NCI-H1436 treated with DMSO at 0.1 percent for 48 hours (cell line): Measurements from ENCODE around the gene SLC6A6.
"Not testable (repeated sequence)": the region's sequence is repeated elsewhere in the genome, so short reads cannot be mapped to it uniquely, and the experiment has no call there.

Source experiments
- DNase-seq: peaks from one replicate; lab custom pipeline; 2025; lab: John Stamatoyannopoulos, UW

The SLC6A6 gene

DNA sequence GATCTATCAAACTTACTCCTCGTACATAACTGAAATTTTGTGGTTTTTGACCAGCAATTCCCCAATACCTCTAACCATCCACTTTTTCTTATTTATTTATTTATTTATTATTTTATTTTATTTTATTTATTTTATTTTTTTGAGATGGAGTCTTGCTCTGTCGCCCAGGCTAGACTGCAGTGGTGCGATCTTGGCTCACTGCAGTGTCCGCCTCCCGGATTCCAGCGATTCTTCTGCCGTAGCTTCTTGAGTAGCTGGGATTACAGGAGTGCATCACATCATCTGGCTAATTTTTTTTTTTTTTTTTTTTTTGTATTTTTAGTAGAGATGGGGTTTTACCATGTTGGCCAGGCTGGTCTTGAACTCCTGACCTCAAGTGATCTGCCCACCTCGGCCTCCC, 35.3 kb downstream of the SLC6A6 start:
- DNase-seq: not testable (repeated sequence)

DNA sequence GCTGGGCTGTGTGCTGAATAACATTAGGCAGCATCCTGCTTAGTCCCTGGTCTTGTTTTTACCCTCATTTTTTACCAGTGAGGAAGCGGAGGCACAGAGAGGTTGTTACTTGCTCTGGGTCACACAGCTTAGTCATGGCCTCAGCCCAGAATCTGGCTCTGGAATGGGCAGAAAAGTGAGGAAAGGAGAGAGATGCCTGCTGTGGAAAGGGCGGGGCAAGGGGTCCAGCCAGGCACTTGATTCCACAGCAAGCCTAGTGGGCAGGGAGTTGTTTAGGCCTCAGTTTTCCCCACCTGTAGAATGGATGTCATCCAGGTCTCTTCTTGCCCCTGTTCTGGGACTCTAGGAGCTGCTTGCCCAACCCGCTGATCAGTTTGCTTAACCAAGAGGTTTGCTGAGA, 35.9 kb downstream of the SLC6A6 start:
- no peak for DNase-seq

DNA sequence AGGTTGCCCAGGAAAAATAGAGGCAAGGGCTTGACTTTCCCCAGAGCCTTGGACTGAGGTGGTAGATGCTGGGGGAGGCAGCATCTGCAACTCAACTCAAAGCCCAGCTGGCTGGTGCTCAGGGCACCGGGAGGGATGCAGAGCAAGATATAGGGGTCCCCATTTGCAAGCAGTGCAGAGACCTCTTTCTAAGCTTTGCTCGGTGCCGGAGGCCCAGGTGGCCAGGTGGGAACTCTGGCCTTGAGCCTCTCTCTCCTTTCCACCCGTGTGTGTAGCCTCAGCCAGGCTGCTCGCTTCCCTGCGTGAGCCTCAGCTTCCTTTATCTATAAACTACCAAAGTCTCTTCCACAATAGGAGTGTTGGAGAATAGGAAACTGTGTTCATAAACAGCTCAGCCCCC, 36.5 kb downstream of the SLC6A6 start:
- DNase-seq: no peak

DNA sequence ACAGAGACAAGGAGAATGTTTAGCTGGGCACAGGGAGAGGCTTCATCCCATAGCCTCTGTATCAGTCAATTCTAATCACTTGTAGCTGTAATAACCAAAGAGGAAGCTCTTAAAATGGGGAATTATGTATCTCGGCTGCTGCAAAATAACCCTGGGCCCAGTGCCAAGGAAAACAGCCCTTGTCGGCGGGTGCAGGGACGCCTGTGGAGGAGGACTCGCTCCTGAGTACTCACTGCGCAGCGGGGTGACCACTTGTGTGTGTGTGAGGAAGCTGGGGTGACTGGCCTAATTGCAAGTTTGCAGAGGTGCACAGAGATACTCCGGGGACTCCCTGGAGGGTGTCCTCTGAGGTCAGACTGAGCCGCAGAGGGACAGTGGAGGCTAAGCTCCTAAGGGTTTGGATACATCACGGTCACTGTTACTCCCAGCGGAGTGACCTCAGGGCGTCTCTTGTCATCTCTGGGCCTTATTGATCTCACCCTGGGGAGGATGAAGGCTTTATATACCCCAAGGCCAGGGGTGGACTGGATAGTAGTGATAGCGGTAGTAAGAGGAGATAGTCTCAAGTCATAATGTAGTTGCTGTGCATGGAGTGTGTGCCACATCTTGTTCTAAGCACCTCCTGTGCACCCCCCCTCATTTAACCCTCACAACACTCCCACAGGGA, 37.2 kb downstream of the SLC6A6 start:
- no peak for DNase-seq

DNA sequence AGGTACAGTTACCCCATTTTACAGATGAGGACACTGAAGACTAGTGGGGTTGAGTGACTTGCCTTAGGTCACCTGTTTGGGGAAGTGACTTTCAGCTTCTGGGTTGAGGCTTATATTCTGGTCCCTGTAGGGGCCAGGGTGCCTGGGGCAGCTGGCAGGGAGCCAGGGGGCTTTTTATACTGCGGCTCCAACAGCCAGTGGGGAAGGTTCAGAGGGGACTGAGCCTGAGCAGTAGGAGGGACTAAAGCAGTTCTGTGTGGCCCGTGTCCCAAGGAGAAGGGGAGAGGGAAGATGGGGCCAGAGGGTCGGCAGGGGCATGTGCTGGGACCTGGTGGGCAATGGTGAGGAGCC, 37.7 kb downstream of the SLC6A6 start:
- no peak for DNase-seq

DNA sequence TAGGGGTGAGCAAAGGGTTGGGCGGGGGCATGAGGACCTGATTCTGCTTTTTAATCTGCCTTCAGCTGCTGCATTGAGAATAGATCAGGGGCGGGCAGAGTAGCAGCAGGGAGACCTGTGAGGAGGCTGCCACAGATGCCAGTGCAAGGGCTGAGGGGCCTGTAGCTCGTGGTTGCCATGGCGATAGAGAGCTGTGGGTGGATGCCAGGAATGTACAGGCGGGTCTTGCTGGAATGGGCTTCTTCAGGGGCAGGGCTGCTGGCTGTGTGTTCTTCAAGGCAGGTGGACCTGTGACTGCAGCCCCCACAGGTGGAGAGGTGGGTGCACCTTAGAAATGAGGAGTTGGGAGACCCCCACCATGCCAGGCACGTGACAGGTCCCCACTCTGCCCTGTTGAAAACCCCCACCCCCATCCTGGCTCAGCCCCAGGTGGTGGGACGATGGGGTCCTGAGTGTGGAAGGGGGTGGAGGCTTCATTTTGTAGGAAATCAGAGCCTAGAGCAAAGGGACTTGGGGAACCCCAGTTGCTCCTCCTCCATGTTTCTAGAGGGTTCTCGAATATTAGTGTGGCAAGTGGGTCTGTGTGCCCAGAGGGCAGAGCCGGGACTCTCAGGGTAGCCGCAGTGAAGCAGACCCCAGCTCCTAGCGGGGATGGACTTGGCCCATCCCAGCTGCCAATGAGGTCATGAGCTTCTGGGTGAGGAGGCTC, 38.3 kb downstream of the SLC6A6 start:
- no peak for DNase-seq

DNA sequence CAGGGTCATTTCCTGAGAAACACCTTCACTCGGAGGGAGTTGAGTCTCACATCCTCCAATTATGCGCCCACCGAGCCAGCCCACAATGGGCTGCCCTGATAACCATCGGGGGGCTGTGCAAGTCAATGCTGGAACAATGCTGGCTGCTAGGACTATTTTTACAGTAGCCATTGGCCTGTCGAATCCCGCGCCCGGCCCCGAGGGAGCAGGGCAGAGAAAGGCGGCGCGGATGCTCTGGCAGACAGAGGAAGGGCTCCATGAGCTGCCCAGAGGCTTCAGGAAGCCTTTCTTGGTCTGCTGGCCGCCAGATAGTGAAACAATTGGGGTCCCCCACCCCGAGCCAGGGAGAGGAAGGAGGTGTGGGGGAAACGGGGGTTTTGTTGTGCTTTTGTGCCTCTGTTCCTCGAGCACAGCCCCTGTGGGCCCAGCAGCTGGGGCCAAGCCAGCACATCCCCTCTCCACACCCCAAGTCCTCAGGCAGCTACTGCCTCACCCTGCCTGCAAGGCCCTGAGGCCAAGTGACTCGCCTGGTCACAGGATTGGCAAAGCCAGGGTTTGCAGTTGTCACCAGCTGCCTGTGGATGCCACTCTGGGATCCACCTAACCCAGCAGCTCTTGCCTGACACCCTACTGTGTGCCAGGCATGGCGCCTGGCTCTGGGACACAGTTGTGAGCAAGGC, 39.0 kb downstream of the SLC6A6 start:
- DNase-seq: no peak

DNA sequence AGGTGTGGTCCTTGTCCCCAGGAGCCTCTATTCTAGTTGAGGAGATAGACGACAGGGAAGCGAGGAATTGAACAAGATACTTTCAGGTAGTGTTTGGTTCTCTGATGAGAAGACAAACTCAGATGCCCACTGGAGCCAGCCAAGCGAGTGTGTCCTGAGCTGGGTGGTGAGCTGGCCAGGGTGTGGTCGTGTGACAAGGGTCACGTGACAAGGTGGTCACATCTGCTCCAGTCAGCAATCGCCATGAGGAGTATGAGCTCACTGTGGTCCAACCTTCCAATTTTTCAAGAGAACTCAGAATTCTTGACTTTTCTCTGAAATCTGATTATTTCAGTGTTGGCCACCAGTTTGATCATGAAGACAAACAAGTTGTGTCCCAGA, 39.5 kb downstream of the SLC6A6 start:
- no peak for DNase-seq

DNA sequence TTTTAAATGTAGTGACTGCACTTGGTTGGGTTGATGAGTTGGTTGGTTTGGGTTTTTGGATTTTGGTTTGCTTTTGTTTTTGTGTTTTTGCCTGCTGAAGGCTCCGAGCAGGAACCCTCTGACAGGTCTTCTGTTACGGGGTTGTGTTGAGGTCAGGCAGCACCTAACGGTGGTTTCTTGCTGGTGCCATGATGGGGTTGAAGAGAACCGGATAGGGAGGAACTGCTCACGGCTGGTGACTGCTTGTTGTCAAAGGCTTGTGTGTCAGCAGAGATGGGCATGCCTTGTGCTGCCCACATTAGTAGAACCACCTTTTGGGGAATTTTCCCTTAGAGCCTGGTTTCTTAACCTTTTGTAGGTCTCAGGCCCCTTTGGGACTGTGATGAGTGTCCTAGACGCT, 42.0 kb downstream of the SLC6A6 start:
- no peak for DNase-seq

DNA sequence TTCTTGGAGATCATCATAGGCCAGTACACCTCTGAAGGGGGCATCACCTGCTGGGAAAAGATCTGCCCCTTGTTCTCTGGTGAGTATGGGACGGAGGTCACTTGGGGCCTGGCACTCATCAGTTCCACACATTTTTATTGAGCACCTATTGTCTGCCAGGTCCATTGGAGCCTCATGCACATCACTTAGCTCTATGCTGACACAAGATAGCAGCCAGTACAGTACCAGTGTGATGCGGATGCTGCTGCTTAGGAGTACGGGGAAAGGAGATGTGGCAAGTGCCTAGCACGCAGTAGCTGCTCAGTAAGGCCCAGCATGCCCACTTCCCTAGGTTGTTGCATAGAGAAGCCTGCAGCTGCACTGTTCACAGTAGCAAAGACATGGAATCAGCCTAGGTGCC, 43.4 kb downstream of the SLC6A6 start:
- no peak for DNase-seq

DNA sequence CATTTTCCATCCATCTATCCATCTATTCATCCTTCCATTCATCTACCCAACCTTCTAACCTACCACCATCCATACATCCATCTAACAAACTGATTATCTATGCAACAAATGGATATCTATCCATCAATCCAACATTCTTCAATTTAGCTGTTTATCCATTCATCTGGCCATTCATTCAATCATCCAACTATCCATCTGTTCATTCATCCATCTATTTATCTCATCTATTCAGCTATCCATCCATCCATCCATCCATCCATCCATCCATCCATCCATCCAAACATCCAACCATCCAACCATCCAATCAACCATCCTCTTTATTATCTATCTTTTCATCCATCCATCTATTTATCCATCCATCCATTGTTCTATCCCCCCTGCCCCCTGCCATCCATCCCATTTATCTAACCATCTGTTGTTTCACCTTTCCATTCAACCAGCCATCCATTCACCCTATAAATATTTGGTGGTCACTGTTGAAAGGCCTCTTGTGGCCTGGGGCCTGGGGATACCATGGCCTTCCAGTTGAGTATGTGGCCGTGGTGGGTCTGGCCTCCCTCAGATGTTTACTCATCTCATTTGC, 44.7 kb downstream of the SLC6A6 start:
- no peak for DNase-seq

DNA sequence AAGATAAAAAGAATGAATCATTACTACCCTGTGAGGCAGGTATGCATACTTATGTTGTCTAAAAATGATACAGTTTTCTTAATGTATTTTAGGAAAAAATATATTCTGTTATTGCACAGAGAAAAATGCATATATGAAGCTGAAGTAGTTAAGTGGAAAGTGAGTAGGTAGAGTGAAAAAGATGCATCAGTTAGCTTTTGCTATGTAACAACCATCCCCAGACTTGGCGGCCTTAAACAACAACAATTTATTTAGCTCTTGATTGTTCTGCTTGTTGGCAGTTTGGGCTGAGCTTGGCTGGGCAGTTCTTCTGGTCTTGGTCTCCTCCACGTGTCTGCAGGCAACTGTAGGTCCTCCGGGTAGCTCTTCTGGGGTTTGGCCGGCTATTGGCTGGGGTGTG, 45.7 kb downstream of the SLC6A6 start:
- DNase-seq: no peak

DNA sequence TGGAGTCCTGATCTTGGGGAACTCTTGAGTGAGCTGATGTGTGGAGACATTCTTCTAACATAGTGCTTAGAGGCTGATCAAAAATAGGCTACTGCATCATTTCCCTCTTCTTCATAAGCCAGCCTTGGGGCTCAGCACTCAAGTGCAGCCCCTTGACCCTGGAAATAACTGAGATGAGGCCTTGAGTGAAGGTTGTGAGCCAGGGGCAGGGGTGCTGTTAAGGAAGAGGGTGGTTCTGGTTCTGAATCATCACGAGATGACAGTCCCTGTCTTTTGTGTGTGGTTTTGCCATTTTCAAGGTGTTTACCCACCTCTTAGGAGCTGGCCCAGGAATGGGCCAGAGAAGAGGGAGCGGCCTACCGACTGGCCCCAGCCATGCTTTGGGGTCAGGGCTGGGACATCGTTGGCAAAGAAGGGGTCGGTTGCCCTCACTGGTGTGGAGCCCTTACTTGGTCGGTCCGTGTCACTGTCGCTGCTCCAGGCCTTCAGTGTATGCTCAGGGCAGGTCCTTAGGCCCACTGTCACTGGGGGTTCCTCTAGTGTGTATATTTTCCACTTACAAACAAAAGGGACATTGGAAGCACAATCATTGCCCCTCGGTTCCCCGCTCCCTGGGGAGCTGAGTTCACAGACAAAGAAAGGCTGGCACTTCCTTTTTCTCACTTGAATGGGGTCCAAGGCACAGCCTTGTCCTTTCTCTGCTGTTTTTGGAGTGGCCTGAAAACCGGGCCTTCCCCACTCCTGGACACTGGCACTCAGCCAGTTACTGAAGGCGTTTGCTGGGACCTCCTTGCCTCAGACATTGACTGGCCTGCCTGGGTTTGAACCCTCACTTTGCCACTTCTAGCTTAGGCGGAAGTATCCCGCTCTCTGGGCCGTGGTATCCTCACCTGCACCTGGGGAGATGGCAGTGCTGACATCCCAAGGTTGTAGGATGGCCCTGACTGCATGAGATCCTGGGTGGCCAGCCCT, 46.6 kb downstream of the SLC6A6 start:
- DNase-seq: no peak

DNA sequence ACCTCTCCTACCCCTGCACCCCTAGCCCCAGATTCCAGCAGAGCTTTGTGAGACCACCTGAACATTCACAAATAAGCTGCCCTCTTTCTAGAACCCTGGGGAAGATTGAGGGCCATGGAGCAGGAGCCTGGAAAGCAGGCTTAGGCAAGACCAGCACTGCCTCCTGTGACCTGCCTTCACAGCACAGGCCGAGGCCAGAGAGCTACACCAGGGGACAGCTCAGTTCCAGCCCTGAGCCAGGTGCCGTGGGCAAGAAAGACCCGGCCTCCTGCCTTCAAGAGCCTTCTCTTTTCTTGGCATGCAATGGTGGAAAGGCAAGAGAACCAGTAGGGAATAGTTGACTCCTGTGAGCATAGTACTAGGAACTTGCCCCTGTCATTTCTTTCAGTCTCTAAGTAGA, 48.1 kb downstream of the SLC6A6 start:
- DNase-seq: no peak

DNA sequence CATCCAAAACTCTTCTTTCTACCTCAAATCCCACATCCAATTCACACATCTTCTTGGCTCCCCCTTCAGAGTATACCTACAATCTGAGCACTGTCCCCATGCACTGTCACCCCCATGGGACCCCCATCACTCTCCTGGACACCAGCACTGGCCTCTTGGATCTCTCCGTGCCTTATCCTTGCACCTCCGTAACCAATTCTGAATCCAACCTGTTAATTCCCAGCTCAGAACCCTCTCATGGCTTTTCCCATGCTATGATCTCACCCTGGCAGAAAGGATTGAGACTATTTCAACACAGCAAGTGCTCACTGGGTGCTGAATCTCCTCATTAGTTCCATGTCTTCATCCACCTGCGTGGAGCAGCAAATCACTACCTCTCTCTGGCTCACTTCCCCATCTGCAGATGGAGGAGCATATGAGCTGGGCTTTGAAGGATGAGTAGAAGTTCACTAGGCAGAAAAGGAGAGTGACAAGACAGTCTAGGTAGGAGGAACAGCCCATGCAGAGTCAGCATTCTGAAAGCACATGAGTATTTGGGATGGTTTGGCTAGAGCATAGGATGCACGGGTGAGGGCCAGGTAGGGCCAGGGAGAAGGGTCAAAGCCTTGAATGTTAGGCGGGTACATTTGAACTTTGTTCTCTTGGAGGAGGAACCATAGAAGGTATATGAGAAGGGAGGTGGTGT, 48.7 kb downstream of the SLC6A6 start:
- DNase-seq: no peak

DNA sequence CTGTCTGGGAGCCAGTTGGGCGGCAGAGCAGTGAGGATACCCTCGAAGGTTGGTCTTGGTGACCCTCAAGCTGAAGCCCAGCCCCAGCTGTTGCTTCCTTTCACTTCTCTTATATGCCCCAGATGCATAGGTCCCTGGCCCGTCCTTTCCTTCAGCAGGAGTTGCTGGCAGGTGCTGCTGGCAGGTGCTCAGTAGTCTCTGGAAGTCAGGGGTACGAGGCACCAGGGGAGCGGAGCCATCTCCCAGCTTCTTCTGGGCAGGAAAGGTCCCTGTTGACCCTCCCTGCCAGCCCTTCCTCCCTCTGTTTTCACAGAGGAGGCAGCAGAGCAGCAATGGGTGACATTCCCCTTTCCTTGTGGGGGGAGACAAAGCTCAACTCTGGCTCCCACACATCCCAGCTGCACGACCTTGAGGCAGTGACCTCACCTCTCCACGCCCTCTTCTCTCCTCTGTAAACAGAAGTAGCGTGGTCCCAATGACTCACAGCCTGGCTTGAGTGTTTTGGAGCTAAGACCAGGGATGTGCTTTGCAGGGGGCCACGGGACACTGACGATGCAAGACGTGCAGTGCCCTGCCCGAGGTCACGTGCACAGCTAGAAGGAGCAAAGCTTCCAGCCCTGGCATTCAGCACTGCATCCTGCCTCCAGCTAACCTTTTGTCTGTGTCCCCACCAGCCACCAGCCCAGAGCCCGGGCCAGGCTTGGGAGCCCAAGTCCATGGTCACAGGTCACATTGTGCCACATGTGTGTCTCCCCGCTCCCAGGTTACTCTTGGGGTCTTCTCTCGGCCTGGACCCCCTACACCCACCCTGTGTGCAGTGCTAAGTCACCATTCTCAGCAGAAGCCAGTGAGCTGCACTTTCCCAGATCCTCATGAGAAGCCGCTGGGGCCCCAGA, 49.7 kb downstream of the SLC6A6 start:
- DNase-seq: no peak

DNA sequence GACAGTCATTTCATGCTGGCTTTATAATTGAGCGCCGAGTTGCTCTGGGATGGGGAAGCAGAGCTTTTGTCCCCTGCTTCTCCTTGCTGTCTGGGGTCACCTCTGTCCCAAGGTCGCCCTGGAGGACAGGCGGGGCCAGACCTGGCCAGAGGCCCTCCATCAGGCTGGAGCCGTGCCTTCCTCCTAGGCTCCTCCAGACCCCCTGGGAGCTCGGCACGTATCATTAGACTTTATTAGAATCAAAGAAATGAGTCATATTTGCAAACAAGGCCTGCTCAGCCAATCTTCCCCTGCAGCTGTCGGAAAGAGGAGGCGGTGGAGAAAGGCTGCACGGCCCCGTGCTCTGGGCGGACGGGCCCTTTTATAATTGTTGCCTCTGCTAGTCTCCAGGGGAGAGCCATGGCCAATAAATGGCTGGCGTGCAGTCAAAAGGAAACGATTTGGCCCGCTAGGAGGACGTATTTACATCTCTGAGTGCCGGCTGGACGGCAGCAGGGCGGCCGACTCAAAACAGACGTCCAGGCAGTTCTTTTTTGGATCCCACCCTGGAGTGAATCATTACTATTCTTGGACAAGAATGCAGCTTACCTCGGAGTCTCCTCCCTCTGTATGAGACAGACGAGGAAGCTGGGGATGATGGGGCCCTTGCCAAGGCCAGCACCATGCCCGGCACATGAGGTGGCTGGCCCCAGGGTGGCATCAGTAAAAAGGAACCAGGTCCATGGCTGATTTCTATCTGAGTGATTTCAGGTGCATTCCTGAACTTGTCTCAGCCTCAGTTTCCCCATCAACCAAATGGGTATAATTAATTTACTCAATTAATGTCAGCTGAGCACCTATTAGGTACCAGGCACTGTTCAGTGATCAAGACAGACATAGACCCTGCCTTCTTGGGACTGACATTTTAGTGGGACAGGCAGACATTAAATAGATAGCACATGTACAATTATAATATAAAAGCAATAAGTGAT, 50.6 kb downstream of the SLC6A6 start:
- peak; percentile 30 for DNase-seq

DNA sequence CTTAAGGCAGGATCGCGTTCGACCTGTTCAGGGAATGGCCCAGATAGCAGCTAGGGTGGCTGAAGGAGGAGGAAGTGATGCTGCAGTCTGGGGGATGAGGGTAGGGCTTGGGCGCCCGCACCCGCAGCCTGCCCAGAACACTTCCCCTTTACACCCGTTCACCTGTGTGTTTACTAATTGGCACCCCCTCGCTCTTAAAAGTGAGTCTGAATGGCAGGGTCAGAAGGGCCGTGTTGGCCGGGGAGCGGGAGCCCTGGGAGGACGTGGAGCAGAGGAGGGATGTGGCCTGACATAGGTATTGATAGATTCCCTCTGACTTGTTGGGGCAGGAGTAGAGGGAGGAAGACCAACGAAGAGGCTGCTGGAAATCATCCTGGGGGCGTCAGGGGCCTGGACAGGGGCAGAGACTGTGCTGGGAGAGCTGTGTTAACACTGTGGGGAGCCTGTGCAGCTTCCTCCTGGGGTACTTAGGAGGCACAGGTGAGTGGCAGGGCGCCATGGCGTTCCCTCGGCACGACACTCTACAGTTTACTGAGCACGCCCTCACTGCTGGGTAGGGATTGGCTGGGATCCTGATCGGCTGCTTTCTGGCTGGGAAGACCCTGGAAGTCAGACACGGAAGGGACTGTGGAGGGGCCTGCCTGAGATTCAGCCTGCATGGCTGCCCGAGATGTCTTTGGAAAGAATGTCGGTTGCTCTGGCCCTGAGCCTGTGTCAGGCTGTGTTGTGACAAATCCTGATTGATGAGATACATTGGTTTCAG, 51.7 kb downstream of the SLC6A6 start:
- no peak for DNase-seq
